ENCODE results near the gene F5.

The F5 gene

DNA sequence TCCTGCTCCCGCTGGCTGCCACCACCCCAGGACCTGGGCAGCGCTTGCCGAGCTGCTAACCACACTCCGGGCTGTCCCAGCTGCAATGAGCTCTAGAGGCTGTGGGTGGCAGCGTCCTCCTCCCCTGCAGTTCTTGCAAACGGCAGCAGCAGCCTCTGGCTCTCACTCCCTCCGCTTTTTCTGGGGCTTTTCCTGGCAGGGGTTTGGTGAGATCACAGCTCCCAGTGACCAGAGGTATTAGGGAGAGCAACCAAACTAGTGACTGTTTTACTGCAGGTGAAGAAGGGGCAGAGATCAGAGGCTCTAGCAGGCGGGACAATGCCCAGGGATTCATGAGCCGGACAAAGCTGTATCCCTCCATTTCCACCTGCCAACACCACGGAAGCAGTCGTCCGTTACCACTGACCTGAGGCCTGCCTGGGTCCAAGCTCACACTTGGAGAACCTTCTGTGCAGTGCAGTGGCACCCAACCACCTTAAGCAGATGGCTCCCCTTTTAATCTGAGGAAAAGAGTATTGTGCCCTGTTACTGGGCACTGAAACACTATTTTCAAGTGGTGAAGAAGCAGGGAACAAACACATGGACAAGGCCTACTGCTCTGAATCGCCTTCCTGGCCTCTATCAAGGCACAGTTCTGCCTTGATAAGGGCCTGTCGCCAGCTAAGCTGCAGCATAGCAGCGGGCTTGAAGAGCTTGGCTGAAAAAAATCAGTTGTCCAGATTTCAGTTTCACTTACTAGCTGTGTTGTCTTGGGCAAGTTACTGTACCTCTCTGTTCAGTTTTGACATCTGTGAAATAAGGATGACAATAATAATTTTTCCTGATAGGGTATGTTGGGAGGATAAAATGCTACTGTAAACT, at the start of gene F5:
TSS of gene F5 (minus strand) at position 87 of the 861 bp plus-strand sequence. CDS start 95 bp downstream, outside the sequence.
- DNase-seq (ENCODE audit: insufficient read length, low spot score) (peak; percentile 31), FAIRE-seq (no peak)

DNA sequence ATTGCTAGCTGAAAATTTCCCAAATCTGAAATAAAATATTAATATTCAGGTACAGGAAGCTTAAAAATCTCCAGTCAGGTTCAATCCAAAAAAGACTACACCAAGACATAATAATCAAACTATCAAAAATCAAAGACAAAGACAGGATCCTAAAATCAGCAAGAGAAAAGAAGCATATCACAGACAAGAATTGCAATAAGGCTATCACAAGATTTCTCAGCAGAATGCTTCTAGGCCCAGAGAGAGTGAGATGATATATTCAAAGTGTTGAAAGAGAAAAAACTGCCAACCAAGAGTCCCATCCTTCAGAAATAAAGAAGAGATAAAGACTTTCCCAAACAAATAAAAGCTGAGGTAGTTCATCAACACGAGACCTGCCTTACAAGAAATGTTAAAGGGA, 48.6 kb upstream of the F5 start:
- FAIRE-seq (no peak), DNase-seq (ENCODE audit: insufficient read length, low spot score) (no peak)

DNA sequence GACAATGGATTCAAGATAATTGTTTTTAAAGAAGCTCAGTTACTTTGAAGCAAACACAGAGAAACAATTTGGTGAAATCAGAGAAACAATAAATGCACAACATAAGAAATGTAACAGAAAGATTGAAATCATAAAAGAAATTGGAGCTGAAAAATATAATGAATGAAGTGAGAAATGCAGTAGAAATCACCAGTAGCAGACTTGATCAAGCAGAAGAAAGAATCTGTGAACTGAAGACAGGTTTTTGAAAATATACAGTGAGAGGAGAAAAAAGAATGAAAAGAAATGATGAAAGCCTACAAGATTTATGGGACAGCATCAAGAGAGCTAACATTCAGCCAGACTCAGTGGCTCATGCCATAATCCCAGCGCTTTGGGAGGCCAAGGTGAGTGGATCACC, 47.9 kb upstream of the F5 start:
- FAIRE-seq (no peak), DNase-seq (ENCODE audit: insufficient read length, low spot score) (no peak)

DNA sequence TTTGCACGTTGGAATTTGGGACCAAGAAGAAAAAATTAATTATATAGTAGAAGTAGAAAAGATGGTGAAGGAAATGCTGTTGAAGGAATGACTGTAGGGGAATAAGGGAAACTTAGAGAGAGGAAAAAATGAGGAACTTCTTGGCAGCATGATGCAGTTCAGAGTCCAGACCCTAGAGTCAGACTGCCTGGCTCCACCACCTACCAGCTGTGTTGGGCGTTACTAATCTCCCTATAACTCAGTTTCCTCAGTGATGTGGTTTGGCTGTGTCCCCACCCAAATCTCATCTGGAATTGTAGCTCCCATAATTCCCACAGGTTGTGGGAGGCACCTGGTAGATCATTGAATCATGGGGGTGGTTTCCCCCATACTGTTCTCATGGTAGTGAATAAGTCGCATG, 45.0 kb upstream of the F5 start:
- no peak for FAIRE-seq

DNA sequence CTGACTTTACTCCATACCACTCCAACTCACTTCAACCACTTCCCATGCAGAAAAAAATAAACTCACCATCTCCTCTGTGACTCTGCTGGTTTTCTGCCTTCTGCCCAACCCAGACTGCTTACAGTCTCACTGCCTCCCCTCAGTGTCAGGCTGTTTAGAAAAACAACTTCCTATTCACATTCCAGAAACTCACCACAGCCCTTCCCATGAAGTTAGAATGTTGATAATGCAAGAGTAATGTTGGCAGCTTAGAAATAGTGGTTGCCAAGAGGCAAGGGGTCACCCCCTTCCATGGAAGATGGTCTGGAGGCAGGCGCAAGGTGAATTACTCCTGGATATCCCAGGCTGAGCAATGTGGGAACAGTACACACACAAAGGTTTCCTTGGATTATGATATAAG, 43.7 kb upstream of the F5 start, which contains the start of gene SELP:
TSS of gene SELP (minus strand) at position 119 of the 400 bp plus-strand sequence. CDS start at position 69, 50 bp downstream.
- DNase-seq (ENCODE audit: insufficient read length, low spot score) (no peak), FAIRE-seq (no peak)

More for the DNA sequence above, 45.0 kb upstream of the F5 start:
- DNase-seq (ENCODE audit: insufficient read length, low spot score): no peak

DNA sequence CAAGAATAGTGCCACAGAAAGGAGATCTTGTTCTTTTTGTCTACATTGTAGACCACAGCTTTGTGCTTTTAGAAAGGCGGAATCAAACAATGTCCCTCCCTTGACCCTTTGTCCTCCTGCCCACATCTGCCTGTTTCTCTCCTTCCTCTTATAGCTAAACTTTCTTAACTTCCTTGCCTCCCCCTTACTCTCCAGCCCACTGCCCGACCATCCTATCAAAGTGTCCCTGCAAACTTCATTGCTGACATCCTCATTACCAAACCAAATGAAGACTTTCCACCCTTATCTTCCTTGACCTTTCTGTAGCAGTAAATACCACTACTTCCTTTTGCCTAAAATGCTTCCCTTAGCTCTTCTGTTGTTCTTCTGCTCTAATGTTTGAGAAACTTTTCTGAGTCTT, 38.6 kb upstream of the F5 start:
- FAIRE-seq (no peak), DNase-seq (ENCODE audit: insufficient read length, low spot score) (no peak)

DNA sequence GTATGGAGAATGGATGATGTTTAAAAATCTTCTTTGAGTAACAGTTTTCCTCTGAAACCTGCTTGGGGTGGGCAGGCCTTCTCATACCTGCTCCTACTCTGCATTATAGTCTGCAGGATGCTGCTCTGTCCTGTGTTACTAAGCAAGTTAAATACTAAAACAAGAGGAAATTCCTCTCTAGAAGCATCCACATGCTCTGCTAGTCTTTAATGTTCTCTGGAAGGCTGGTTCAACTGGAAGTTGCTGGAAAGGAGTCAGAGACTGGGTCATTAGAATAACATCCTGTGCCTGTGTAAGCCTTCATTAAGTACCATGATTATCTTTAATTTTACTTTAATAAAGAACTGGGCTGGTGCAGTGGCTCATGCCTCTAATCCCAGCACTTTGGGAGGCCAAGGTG, 37.8 kb upstream of the F5 start:
- no peak for FAIRE-seq

DNA sequence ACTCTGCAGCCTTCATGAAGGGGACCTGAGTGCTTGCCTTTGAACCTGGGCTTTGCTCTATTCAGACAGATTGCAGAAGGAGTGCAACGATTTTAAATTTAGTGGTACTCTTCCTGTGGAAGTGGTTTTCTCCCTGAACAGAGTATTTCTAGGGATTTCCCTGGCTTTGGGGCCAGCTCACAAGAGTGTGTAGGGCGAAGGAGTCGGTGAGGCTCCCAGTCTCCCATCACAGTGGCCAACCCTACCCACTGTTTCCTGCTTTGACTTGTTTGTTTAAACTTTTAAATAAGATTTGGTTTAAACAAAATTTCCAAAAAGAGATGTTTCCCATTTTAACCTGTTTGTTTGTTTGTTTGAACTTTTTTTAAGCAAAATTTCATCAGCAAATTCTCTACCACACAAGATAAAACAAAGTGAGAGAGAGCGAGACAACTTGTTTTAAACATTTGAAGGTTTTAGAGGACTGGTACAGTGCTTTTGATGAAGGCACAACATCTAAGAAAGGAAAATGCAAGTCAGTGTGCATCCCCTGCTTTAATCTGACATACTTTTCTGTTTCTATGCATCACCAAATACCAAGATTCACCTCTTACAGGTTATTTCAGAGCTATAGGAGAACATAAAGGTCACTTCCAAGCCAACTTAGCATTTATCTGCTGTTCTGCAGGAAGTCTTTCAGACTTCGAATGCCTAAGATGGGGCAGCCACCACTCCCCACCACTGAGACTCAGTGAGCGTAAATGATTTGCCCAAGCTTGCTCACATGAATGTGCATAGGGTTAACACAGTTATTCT, 37.0 kb upstream of the F5 start:
- no peak for DNase-seq (ENCODE audit: insufficient read length, low spot score)
- FAIRE-seq: no peak

More for the DNA sequence above, 37.8 kb upstream of the F5 start:
- DNase-seq (ENCODE audit: insufficient read length, low spot score): no peak

DNA sequence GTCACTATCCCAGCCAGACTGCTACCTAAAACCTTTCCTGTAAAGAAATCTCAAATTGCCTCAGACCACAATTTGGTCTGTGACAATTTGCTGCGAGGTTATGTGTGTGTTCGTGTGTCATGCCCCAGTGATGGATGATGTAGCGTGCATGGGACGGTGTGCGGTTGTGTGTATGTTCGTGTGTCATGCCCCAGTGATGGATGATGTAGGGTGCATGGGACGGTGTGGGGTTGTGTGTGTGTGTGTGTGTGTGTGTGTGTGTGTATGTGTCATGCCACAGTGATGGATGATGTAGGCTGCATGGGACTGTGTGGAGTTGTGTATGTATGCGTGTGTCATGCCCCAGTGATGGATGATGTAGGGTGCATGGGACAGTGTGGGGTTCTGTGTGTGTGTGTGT, 34.3 kb upstream of the F5 start:
- DNase-seq (ENCODE audit: insufficient read length, low spot score) (no peak), FAIRE-seq (no peak)

DNA sequence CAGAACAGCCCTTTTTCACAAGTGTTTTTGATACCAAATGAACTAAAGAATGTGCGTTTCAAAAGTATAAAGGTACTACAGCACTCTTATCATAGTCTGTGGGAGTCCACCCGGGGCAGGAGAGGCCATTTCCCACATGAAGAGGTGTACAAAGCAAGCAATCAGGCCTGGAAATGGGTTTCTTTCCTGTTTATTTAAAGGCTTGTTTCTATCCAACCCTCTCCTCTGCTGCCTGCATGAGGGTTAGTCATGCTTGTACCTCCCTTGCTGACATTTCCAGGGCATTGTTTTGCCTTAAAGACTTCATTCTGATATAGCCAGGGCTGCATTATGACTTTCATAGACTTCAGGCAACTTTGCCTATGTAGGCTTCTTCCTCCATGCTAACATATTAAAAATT, 32.1 kb upstream of the F5 start:
- DNase-seq (ENCODE audit: insufficient read length, low spot score) (no peak), FAIRE-seq (no peak)

DNA sequence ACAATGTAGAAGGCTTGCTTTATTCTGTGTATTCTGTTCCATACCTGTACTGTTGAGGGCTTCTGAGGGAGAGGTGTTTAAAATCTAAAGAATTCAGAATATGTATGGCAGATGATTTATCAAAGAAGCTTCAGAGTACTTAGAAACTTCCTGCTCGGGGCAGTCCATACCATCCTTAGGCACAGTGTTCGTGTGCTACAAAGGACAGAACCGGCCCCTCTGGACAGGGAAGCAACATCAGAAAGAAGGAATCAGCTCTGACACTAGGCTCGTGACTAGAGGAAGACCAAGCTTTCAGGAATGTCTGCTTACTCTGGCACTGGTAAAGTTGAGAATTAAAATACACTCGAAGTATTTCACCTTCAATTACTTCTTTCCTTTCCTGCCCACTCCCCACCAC, 29.5 kb upstream of the F5 start:
- DNase-seq (ENCODE audit: insufficient read length, low spot score) (no peak), FAIRE-seq (no peak)

DNA sequence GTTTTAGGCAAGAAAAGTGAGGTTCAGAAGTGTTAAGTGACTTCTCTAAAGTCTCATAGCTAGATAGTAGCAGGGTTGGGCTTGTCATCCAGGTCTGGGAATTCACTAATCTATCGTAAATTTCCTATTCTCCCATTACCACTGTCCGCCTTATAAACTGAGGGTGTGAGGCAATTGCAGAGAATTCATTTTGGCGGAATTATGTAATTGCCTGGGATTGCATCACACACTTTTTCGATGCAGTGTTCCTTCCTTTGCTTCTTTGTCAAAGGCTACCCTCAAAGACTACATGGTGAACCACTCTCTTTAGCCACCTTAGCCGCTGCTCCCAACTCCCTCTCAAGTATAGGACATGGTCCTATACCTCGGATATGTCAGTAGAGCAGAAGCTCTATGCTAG, 24.6 kb upstream of the F5 start:
- DNase-seq (ENCODE audit: insufficient read length, low spot score) (no peak), FAIRE-seq (no peak)

DNA sequence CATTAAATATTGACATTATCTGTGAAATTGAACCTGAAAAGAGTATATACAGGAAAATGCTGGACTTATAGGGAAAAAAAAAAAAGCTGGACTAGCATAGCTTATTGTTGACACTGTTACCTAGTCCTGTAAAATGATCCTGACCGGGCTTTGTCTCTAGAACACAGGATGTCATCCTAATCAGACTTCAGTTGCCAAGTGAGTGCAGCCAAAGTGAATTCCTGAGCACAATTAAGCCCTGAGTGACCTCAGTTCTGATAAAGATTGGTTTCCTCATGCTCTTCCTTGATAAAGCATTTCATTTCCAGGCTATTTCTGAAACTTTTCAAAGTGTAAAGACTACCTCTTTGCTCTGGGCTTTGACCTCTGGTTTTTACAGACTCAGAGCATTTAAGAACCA, 23.8 kb upstream of the F5 start:
- no peak for FAIRE-seq
- DNase-seq (ENCODE audit: insufficient read length, low spot score): no peak

DNA sequence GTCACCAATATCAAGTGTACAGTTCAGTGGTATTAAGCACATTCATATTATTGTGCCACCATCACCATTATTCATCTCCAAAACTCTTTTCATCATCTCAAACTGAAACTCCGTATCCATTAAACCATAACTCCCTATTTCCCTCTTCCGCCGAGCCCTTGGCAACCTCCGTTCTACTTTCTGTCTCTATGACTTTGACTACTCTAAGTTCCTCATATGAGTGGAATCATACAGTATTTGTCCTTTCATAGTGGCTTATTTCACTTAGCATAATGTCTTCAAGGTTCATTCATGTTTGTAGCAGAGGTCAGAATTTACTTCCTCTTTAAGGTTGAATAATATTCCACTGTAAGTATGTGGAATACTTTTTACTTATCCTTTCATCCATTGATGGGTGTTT, 21.9 kb upstream of the F5 start:
- DNase-seq (ENCODE audit: insufficient read length, low spot score) (no peak), FAIRE-seq (no peak)

DNA sequence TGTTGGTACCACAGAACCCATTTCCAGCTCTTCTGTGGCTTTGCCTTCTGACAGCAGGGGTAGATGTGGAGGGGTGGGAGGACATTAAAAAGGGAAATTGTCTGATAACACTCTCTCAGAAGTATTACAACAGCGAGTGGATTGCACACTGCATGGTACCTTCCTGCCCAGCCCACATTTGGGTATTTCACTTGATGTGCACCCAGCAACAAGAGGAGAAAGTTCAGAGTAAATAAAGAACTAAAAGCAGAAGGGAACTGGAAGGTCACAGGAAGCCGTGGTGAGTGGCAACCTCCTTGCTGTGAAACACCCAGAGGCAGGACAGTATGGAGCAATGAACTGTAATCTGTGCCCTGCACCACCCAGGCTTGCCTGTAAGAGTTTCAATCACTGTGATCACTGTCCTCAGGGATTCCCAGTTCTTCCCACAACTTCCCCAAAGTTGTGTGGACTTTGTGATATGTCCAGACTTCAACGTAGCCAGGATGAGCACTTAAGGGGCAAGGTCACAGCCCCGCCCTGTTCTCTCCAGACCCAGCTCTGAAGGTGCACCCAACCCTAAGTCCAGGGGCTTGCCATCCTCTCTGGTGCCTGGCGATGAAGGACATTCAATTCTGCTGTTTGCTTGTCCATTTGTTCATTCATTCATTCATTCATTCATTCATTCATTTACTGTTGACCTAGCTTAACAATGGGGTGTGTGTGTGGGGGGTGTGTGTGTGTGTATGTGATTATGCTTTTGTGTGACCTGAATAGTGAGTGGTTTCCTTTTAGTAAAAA, 18.7 kb upstream of the F5 start:
- DNase-seq (ENCODE audit: insufficient read length, low spot score) (no peak), FAIRE-seq (no peak)

DNA sequence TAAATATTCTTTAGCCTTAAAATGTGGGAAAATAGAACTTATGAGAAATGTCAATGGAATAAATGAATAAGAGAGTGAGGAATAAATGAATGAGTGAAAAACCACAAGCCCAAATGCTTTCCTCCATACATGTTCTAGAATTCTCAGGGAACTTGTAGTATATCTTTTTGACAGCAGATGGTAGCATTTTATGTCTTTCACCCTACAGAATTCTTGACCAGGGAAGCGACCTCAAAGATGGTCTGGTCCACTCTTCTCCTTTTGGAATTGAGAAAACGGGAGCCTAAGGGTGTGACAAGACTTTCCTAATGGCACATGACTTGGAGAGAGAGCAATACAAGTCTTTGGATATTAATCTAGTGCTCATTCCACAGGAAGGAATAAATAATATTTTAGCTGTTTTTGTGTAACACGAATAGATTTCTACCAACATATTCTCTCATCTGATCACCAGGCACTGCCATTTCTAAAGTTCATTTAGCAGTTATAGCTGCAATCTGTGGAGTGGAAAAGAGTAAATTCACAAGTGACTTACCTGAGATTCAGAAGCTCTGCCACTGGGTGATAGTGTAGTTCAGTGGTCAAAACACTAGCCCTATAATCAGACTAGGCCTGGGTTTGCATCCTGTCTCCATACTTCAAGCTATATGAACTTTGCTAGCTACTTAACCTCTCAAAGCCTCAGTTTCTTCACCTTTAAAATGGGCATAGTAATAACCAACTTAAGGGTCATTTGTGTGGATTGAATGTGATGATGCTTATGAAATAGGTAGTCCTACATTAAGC, 15.0 kb upstream of the F5 start:
- DNase-seq (ENCODE audit: insufficient read length, low spot score) (peak; percentile 5), FAIRE-seq (no peak)

DNA sequence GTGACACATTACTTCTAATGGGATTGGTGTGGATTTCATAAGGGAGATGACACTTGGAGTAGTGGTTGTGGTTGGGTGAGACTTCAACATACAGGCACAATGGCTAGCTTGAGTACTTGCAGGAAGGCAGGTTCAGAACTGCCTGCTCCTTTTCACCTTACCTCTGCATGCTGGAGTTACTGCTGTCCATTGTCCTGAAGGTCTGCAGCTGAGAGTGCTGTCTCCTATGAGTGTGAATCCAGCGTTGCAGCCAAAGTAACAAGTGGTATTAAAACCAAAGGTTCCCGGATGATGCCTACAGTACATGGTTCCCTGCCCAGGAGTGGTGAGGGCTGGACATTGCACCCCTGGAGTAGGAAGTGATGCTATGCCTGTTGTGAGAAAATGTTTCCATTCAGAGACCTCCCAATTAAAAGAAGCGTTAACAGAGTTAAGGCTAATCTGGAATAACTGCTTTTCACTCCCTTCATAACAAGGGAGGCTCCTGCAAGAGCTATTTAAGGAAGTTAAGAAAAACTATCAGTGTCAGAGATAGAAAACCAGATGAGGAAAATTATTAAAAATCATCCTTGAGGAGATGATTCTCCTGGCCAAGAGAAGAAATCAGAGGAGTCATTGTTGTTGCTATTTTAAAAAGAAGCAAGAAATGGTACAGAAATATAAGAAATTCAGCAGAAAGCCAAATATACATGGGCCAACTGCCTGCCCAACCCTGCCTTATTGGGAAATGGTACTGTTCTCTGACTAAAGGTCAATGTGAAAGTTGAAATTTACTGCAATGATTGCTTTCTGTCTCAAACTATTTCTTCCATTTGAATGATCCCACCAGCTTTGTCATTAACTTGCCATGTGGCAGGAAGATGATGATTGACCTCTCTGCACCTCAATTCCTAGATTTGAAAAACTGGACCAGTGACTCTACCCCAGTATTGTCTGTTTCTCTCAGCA, 9.8 kb upstream of the F5 start:
- FAIRE-seq (no peak), DNase-seq (ENCODE audit: insufficient read length, low spot score) (no peak)

DNA sequence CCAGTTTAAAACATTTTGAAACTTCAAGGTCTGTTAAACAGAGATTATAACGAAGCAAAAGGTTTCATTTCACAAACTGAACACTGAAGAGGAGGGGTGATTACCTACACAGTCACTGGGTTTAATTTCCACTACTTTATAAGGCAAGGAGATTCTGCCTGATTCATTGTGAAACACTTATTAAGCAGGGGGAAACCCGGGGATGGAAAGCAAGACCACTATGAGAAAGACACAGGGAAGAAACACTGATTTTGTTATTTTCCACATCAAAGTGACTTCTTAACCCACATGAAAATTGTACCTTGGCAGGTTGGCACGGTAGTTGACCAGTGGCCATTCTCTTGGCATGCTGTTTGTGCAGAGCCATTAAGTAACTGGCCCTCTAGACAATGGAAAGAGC, 8.1 kb upstream of the F5 start:
- no peak for FAIRE-seq
- DNase-seq (ENCODE audit: insufficient read length, low spot score): no peak

DNA sequence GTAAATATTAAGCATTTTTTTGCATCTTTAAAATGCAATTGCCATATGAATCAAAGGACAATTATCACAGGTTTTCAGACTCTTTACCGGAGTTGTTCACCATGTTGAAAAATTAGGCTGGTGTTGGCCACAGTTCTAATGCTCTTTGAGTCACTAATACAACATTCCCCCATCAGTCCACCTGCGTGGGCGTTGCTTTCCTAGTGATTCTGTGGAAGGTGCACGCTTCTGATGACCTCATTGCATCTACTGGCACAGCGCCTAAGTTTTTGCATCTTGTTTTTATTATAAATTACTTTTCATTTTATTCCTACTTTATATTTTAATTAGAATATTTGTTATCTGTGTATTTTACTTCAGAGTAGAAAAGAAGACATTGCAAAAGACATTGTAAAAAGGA, 4.7 kb upstream of the F5 start:
- FAIRE-seq: no peak
- no peak for DNase-seq (ENCODE audit: insufficient read length, low spot score)

Measured in HTR-8/SVneo (cell line).